ENCODE data around the gene PAPPA.

PAPPA gene

GRCh38 chr9:116250891-116251290, 97.3 kb downstream of the PAPPA start:
- H3K27ac ChIP-seq = peak overlapping the region; percentile 48; the same call in 1 of the 2 replicates

GRCh38 chr9:116251366-116251765, 97.8 kb downstream of the PAPPA start:
- no peak for DNase-seq (ENCODE audit: low read depth, low spot score)
- Histone ChIP-seq H3K9me3 (ENCODE audit: low read depth, low read length) (no peaks in the 10 kb centered on the region), H3K27ac (0 out of 2 replicates have a peak overlapping the region, but pooled peaks have one; percentile 48), H3K36me3 (ENCODE audit: insufficient read depth, low read length) (peaks cover 88% of the 10 kb centered on the region), H3K4me3 (no peak overlapping the region), H3K9ac (ENCODE audit: insufficient read length) (no peak overlapping the region)
- TF ChIP-seq POLR2AphosphoS5 (IDR thresholded peaks at IDR 0.05; ENCODE audit: borderline replicate concordance, low read depth, low read length) (no peak), FOXP2 (optimal IDR thresholded peaks at IDR 0.05; ENCODE audit: control extremely low read depth, extremely low read length, insufficient read depth) (no peak), EZH2 (IDR thresholded peaks at IDR 0.05) (no peak)

More at GRCh38 chr9:116250891-116251290, 97.3 kb downstream of the PAPPA start:
- no peak for DNase-seq (ENCODE audit: low read depth, low spot score)
- H3K9ac ChIP-seq (ENCODE audit: insufficient read length) = no peak overlapping the region
- peaks cover 88% of the 10 kb centered on the region for H3K36me3 ChIP-seq (ENCODE audit: insufficient read depth, low read length)
- H3K4me3 ChIP-seq = no peak overlapping the region
- TF ChIP-seq FOXP2 (optimal IDR thresholded peaks at IDR 0.05; ENCODE audit: control extremely low read depth, extremely low read length, insufficient read depth) = no peak
- TF ChIP-seq POLR2AphosphoS5 (IDR thresholded peaks at IDR 0.05; ENCODE audit: borderline replicate concordance, low read depth, low read length) = no peak
- TF ChIP-seq EZH2 (IDR thresholded peaks at IDR 0.05) = no peak
- no peaks in the 10 kb centered on the region for H3K9me3 ChIP-seq (ENCODE audit: low read depth, low read length)

- peak overlapping the region; percentile 39; the same call in 1 of the 2 replicates for H3K27ac ChIP-seq
- no peak overlapping the region for H3K9ac ChIP-seq (ENCODE audit: insufficient read length)
- H3K4me3 ChIP-seq = no peak overlapping the region
- TF ChIP-seq FOXP2 (optimal IDR thresholded peaks at IDR 0.05; ENCODE audit: control extremely low read depth, extremely low read length, insufficient read depth) (no peak), EZH2 (IDR thresholded peaks at IDR 0.05) (no peak), POLR2AphosphoS5 (IDR thresholded peaks at IDR 0.05; ENCODE audit: borderline replicate concordance, low read depth, low read length) (no peak)
- no peaks in the 10 kb centered on the region for H3K9me3 ChIP-seq (ENCODE audit: low read depth, low read length)
- DNase-seq (ENCODE audit: low read depth, low spot score) = no peak
- H3K36me3 ChIP-seq (ENCODE audit: insufficient read depth, low read length) = peaks cover 81% of the 10 kb centered on the region
Observed at GRCh38 chr9:116260531-116260930, 106.9 kb downstream of the PAPPA start.

- no peak for DNase-seq (ENCODE audit: low read depth, low spot score)
Observed at GRCh38 chr9:116262448-116262847, 108.9 kb downstream of the PAPPA start.

GRCh38 chr9:116264361-116264760, 110.8 kb downstream of the PAPPA start:
- no peak overlapping the region for H3K4me3 ChIP-seq
- H3K27ac ChIP-seq = 0 out of 2 replicates have a peak overlapping the region, but pooled peaks have one; percentile 20
- no peaks in the 10 kb centered on the region for H3K9me3 ChIP-seq (ENCODE audit: low read depth, low read length)
- H3K36me3 ChIP-seq (ENCODE audit: insufficient read depth, low read length) = peaks cover 94% of the 10 kb centered on the region
- H3K9ac ChIP-seq (ENCODE audit: insufficient read length) = no peak overlapping the region
- TF ChIP-seq FOXP2 (optimal IDR thresholded peaks at IDR 0.05; ENCODE audit: control extremely low read depth, extremely low read length, insufficient read depth) = no peak
- TF ChIP-seq POLR2AphosphoS5 (IDR thresholded peaks at IDR 0.05; ENCODE audit: borderline replicate concordance, low read depth, low read length) = no peak
- no peak for TF ChIP-seq EZH2 (IDR thresholded peaks at IDR 0.05)
- no peak for DNase-seq (ENCODE audit: low read depth, low spot score)

More at GRCh38 chr9:116262448-116262847, 108.9 kb downstream of the PAPPA start:
- Histone ChIP-seq H3K9ac (ENCODE audit: insufficient read length) (no peak overlapping the region), H3K4me3 (no peak overlapping the region), H3K27ac (peak overlapping the region; percentile 54), H3K9me3 (ENCODE audit: low read depth, low read length) (no peaks in the 10 kb centered on the region), H3K36me3 (ENCODE audit: insufficient read depth, low read length) (peaks cover 83% of the 10 kb centered on the region)
- TF ChIP-seq EZH2 (IDR thresholded peaks at IDR 0.05) = no peak
- no peak for TF ChIP-seq POLR2AphosphoS5 (IDR thresholded peaks at IDR 0.05; ENCODE audit: borderline replicate concordance, low read depth, low read length)
- TF ChIP-seq FOXP2 (optimal IDR thresholded peaks at IDR 0.05; ENCODE audit: control extremely low read depth, extremely low read length, insufficient read depth) = no peak

GRCh38 chr9:116267021-116267420, 113.4 kb downstream of the PAPPA start:
- no peaks in the 10 kb centered on the region for H3K9me3 ChIP-seq (ENCODE audit: low read depth, low read length)
- H3K9ac ChIP-seq (ENCODE audit: insufficient read length) = no peak overlapping the region
- no peak overlapping the region for H3K27ac ChIP-seq
- no peak for TF ChIP-seq POLR2AphosphoS5 (IDR thresholded peaks at IDR 0.05; ENCODE audit: borderline replicate concordance, low read depth, low read length)
- TF ChIP-seq FOXP2 (optimal IDR thresholded peaks at IDR 0.05; ENCODE audit: control extremely low read depth, extremely low read length, insufficient read depth) = no peak
- TF ChIP-seq EZH2 (IDR thresholded peaks at IDR 0.05) = no peak
- H3K4me3 ChIP-seq = no peak overlapping the region
- H3K36me3 ChIP-seq (ENCODE audit: insufficient read depth, low read length) = peaks cover 96% of the 10 kb centered on the region
- DNase-seq (ENCODE audit: low read depth, low spot score) = no peak

- peaks cover 96% of the 10 kb centered on the region for H3K36me3 ChIP-seq (ENCODE audit: insufficient read depth, low read length)
Observed at GRCh38 chr9:116269250-116269649, 115.7 kb downstream of the PAPPA start.

GRCh38 chr9:116270546-116270945, 117.0 kb downstream of the PAPPA start:
- H3K9me3 ChIP-seq (ENCODE audit: low read depth, low read length) = no peaks in the 10 kb centered on the region
- DNase-seq (ENCODE audit: low read depth, low spot score) = no peak
- H3K9ac ChIP-seq (ENCODE audit: insufficient read length) = no peak overlapping the region
- H3K4me3 ChIP-seq = no peak overlapping the region
- peaks cover 96% of the 10 kb centered on the region for H3K36me3 ChIP-seq (ENCODE audit: insufficient read depth, low read length)
- H3K27ac ChIP-seq = no peak overlapping the region
- TF ChIP-seq EZH2 (IDR thresholded peaks at IDR 0.05) (no peak), FOXP2 (optimal IDR thresholded peaks at IDR 0.05; ENCODE audit: control extremely low read depth, extremely low read length, insufficient read depth) (no peak), POLR2AphosphoS5 (IDR thresholded peaks at IDR 0.05; ENCODE audit: borderline replicate concordance, low read depth, low read length) (no peak)

More at GRCh38 chr9:116269250-116269649, 115.7 kb downstream of the PAPPA start:
- Histone ChIP-seq H3K9me3 (ENCODE audit: low read depth, low read length) (no peaks in the 10 kb centered on the region), H3K9ac (ENCODE audit: insufficient read length) (no peak overlapping the region), H3K27ac (no peak overlapping the region), H3K4me3 (no peak overlapping the region)
- no peak for DNase-seq (ENCODE audit: low read depth, low spot score)
- TF ChIP-seq FOXP2 (optimal IDR thresholded peaks at IDR 0.05; ENCODE audit: control extremely low read depth, extremely low read length, insufficient read depth) (no peak), EZH2 (IDR thresholded peaks at IDR 0.05) (no peak), POLR2AphosphoS5 (IDR thresholded peaks at IDR 0.05; ENCODE audit: borderline replicate concordance, low read depth, low read length) (no peak)

GRCh38 chr9:116271340-116271739, 117.7 kb downstream of the PAPPA start:
- Histone ChIP-seq H3K36me3 (ENCODE audit: insufficient read depth, low read length) (peaks cover 96% of the 10 kb centered on the region), H3K27ac (no peak overlapping the region), H3K9ac (ENCODE audit: insufficient read length) (no peak overlapping the region), H3K9me3 (ENCODE audit: low read depth, low read length) (no peaks in the 10 kb centered on the region), H3K4me3 (no peak overlapping the region)
- DNase-seq (ENCODE audit: low read depth, low spot score) = no peak
- TF ChIP-seq EZH2 (IDR thresholded peaks at IDR 0.05) (no peak), FOXP2 (optimal IDR thresholded peaks at IDR 0.05; ENCODE audit: control extremely low read depth, extremely low read length, insufficient read depth) (no peak), POLR2AphosphoS5 (IDR thresholded peaks at IDR 0.05; ENCODE audit: borderline replicate concordance, low read depth, low read length) (no peak)
